OCI-M2 (cell line): ENCODE results near the gene ERC1.

Source experiments
- DNase-seq: peaks from one replicate; lab custom pipeline; 2025; ENCODE audit not compliant: unreplicated experiment; lab: John Stamatoyannopoulos, UW

The ERC1 gene

DNA sequence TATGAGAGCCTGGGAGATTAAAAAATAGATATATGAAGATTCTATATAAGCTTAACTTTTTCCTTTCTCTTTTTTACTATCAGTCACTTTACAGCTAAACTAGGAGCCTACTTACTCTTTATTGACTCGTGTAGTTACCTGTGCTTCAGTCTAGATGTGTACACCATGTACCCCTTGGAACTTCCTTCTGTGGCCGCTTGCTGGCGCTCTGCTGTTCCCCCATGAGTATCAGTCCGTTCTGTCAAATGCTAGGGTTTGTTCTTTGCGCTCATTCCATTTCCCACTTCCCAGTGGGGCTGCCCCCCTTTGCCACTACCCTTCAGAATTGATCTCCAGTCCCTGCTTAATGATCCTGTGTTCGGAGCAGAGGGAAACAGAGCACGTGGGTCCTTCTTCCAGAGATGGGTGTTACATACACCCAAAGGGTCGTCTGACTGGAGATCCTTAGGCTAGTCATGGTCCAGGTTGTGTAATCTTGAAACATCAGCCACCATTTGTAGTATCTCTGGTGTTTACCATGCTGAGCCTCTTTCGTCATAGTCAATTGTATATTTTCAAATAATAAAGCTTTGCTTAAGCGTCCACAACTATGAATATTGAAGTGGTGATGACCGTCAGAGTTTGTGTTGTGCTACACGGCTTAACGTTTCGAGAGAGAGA, 443.4 kb downstream of the ERC1 start:
- DNase-seq: no peak

DNA sequence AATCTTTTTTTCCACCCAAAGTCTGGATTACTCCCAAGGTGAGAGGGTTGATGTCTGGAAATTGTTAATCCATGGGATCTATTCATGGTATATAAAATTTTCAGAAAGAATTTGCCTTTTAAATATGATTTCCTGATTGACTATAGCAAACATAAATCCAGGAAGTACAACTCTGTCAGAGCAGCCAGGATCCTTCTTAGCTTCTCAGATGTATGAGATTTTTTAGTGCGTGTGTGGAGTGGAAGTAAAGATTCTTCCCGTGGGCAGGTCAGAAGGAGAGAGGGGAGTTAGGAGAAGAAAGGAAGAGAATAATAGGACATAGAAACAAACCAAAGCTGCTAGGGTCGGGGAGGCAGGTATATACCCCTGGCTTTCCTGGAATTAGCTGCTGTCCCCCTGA, 444.0 kb downstream of the ERC1 start:
- no peak for DNase-seq

DNA sequence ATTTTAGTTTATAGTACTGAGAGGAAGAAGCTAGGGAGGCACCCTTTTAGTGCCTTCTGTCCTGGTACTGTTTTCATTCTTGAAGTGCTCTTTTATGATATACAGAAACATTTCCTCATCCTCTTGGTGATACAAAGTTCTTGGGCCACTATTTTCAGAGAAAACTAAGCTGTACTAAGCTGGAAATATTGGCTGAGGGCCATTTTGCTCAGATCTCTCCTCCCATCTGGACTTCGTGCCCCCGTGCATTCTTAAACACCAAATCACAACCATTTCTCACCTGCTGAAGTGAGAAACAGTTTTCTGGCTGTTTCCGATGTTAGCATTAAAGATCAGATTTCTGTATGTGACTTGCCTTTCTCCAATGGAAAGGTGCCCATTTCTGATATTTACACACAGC, 444.4 kb downstream of the ERC1 start:
- DNase-seq: no peak

DNA sequence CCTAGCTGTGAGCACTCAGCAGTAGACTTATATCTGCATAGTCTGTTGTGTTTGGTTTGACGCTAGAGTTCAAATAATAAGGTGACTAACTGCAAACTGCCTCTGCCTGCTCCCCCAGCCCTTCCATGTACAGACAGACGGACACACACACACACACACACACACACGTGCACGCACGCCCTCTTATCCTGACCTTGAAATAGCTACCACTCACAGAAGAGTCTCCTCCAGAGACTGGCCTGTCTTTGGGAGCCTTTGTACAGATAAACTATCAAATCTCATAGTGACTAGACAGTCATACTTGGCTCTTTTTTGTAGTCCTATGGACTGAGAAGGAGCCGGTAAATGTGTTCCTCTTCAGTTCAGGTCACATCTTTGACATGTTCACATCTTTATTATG, 445.0 kb downstream of the ERC1 start:
- DNase-seq: no peak

DNA sequence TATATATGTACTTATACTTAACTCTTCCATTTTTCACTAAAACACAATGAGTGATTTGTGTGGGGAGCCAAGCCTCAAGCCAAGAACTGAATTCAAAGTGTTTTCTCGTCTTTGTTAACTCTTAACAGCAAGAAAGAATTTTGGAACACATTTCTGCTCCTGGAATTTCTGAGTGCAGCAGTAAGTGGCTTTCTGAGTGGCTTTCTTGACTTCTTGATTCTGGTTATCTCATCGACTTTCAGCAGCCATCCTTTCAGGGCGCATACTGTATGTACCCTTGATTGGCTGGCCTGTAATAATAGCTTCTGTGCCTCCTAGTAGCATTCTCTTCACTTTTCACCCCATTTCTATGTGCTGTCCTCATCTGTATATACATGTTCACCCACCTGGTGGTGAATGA, 446.0 kb downstream of the ERC1 start:
- DNase-seq: no peak

DNA sequence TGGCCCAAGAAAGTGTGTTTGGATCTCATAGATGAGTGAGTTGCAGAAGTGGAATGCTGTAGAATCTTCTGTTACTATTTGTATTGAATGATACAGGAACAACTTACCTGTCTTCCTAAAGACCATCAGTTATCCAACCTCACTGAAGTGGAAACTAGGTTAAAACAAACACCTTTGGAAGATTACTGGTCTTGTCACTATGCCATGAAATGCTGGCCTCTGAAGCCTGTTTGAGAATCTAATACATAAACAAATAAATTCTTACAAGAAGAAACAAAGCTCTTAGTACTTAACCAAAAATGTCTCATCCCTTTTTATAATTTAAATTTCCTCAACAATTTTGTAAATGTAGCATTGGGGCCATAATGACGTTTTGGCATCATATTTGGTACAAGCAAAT, 448.2 kb downstream of the ERC1 start:
- DNase-seq: no peak

DNA sequence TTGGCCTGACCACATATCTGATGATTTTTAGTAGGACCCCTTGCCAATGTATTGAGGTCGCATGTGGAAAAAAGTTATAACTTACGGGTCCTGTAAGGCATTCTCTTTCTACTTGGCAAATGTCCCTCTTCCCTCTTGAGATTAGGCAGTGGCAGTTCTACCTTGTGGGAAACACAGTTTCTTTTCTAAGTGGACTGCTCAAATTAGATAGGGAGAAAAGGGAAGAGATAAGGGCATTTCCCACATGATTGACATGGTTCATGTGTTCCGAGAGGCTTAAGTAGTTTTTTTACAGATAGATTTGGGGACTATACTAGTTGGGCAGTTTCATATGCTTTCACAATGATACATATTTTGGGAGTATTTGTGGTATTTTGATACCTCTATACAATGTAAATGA, 448.7 kb downstream of the ERC1 start:
- DNase-seq: no peak

DNA sequence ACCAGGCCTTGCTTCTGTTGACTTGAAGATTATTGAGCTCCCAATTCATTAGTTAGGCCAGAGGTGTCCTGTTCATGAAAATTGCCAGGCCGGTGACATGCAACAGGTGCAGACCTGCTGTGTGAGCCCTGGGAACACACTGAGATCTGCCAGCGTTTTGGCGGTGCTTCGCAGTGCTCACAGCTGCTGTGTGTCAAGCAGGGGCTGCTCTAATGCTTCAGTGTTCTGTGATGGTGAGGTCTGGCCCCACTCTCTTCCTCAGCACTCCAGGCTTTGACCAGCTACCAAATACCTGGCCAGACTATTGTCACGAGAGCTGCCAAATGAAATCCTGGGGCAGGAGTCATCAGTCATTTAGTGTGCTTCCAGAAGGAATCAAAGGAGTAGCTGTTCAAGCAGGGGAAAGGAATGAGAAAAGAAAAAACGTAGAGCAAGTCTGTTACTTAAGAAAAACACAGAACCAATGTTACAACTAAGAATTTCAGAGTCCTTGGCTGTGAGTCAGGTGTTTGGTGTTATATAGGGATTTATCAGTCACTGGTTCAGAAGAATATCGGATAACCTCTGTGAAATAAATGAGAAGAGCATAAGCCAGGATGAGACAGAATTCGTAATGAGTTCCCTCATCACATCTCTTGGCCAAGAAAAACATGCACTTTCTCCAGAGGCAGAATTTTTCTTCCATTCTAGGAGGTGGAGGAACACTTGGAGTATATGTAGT, 452.6 kb downstream of the ERC1 start:
- no peak for DNase-seq

DNA sequence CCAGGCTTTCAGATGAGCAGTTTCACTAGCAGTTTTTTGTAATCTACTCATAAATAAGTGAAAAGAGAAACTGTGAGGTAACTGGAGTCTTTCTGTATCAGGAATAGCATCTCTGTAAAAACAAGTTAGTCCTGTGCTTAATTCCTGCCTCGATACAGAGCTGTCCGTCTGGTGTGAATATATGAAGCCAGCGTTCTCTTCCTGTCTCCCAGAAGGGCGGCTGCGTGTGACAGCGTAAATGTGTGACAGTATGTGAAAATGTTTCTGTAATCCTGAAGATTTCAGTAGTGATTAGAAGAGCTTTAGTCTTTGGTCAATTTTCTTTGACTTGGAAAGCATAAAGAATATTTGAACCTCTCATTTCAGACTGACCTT, 453.1 kb downstream of the ERC1 start:
- no peak for DNase-seq

DNA sequence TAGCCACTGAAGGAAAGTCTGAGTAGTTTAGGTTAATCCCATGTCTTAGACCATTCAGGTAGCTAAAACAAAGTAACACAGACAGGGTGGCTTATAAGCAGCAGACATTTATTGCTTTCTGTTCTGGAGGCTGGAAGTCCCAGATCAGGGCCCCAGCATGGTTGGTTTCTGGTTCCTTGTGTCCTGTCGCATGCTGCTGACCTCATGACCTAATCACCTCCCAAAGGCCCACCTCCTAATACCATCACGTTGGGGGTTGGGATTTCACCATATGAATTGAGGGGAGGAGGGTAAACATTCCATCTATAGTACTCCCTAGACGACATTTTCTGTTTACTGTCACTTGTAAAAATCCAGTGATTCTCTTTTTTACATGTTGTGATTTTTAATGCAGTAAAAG, 454.8 kb downstream of the ERC1 start:
- no peak for DNase-seq

DNA sequence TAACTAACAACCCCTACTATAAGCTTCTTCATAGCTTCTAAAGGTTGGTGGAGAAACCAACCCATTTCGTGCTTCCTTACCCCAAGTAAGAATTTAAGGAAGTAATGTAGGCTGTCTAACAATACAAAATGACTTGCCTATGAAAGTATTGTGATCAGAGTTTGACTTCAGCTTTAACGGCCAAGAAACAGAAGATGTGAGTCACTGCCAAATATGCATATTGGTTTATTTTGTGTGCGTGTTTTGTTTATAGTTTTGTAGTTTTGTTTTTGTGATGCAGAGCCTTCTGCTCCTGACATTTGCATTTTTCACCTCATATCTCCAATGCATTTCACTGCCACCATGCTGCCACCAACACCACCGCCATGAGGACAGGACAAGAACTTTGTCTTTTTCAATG, 457.3 kb downstream of the ERC1 start:
- DNase-seq: no peak

DNA sequence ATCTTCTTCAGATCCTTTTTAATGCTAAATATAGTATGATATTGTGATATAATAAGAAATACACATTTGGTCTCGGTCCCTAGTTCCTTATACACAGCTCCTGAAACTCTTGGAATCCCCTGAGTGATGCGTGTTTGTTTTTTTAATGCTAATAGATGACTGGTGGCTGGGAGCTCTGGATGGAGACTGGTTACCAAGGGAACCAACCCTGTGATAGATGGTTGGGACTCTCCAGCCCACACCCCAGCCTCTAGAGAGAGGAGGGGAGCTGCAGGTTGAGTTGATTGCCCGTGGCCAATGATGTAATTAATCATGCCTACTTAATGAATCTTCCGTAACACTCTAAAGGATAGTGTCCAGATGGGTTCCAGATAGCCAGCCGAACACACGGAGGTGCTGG, 462.8 kb downstream of the ERC1 start:
- no peak for DNase-seq

DNA sequence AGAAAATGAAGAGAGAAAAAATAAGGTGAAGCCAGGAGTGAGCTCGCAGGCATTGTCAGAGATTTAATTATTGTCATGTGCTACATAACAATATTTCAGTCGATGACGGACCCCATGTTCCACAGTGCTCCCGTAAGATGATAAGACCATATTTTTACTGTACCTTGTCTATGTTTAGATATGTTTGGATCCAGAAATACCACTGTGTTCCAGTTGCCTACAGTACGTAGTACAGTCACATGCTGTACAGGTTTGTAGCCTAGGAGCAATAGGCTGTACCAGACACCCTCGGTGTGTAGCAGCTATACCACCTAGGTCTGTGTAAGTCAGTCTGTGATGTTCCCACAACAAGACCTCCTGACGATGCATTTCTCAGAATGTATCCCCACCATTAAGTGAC, 465.9 kb downstream of the ERC1 start:
- no peak for DNase-seq

DNA sequence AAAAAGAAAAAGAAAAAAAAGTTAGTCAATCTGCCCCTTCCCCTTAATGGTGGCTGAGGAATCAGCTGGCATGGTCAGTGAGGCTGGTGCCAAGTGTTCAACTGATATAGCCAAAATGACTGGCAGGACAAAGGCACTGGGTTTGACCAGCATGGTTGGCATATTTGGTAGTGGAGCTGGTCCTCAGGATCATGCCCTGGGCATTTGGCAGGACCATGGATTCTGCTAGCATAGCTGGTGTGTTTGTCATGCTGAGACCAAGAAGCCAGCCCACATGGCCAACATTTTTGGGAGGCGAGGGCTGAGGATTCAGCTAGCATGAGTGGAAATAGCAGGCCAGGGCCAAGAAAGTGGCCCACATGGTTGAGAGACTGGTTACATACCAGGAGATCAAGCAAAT, 466.9 kb downstream of the ERC1 start:
- no peak for DNase-seq

DNA sequence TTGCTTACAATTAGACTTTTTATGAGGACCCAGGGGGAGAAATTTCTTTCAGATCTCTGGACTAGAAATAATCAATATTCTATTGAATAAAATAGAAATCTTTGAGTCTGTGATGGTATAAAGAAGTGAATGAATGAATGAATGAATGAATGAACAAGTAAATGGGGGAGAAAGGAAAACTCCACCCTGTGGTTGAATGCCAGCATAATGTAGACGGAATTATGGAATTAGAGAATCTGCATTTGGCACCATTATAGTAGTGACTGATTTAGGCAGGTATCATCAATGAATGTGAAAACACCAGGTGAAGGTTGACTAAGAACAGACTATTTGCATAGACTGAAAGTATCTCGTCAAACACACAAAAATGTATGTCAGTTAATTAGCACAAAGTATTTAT, 468.3 kb downstream of the ERC1 start:
- no peak for DNase-seq

DNA sequence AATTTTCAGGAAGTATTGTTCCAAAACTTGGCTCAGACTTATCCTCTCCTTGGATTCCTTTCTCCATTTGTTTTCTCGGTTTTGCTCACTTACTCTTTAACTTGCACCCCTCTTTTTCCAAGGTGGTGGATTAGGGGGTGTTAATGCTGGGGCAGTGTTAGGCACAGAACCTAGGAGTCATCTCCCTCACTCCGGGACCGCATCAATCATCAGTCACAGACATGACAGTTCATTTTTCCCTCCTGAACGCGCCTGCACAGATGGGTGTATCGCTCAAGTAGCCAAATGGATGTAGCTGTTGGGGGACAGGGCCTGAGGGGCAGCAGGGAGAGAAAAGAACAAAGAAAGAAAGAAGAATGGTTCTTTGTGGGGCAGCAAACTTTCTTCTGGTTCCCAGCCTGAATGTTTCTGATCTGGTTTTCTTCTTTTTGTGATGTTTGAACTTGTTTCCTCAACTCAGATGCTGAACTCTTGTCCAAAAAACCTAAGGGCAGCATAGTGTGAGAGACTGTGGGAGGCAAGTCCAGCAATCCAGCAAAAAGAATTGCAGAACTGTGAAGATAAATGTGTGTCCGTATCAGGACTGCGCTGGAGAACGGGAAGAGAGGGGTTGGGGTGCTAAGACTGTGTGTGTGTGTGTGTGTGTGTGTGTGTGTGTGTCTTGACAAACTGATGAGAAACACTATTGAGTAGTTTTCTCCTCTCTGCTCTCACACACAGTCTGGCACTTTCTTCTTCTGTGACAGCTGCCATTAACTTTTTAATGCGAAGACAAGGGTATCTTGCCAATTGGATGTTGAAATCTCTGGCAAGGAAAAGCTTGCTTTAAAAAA, 472.3 kb downstream of the ERC1 start:
- DNase-seq: no peak

DNA sequence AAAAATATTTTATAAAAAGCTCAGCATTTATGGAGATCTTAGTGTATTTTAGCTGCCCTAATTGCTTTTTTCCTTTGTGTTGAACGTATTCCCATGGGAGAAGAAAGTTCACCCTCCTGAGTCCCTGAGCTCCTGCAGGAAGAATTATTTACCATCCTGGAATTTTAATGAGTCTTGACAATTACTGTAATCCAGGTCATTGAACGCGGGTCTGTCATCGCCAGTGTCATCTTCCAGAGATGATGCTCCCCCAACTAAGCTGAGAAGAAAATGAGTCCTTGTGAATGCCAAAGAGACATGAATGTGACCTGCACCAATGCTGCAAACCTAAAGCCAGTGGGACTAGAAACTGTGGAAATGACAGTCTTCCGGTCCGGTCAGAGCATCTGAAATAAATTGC, 473.9 kb downstream of the ERC1 start:
- DNase-seq: no peak

DNA sequence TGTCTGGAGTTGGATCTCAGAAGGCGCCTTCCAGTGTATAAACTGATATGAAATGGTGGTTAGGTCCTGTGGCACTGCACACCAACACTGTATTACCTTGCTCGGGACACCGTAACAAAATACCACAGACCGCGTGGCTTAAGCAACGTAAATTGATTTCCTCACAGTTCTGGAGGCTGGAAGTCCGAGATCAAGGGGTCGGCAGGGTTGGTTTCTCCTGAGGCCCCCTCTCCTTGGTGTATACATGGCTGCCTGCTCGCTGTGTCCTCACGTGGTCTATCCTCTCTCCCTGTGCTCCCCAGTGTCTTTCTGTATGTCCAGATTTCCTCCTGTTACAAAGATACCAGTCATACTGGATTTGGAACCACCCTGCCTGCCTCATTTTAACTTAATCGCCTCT, 475.0 kb downstream of the ERC1 start:
- no peak for DNase-seq

DNA sequence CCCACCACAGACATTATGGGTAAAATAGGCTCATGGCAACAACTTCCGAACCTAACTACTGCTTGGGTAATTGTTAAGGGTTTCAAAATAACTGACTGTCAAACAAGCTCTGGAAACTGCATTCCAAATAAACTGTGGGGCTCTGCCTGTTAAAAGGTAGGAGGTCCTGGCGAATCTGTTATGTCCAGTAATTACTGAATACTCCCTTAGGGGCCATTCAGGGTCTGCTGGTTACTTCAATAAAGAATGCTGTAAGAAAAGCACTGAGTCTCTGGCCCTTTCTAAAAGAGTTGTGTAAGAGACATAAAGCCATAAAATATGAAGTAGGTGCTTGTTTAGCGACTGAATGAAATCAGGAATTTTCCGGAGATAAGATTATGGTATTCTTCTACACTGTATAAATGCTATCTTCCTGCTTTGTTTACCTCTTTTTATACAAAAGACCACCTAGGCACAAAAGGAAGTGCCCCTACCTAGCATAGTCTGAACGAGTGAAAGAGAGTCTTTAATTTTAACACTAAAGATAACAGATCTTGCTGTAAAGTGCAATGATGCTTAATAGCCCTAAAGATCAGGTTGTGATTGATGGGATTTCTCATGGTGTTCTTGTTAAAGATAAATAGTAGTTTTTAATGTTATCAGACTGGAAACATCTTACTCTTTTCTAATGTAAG, 475.6 kb downstream of the ERC1 start:
- no peak for DNase-seq

DNA sequence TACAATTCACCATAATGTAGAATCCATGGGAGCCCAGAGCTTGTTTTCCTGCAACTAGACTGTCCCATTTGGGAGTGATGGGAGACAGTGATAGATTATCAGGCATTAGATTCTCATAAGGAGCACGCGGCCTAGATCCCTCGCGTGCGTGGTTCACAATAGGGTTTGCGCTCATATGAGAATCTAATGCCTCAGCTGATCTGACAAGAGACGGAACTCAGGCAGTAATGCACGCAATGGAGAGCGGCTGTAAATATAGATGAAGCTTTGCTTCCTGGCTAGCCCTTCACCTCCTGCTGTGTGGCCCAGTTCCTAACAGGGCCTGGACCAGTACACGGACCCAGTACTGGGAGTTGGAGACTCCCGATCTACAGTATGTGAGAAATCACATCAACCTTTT, 476.7 kb downstream of the ERC1 start:
- no peak for DNase-seq

DNA sequence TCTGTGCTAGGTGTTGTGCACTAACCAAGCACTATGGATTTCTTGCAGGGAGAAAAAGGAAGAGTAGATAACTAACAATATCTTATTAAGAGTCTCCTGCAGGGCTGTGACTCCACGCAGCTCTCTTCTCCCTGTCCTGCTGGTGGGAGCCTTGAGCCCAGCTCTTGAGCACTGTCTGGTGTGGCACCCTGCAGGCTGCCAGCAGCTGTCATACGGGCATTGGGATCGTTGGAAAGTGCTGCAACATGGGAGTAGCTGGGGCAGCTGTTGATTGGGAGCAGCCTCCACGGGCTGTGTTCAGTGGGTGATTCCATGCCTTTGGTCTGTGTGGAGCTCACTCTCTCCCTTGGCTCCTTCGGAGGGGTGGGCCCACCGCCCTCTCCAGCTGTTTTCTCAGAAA, 478.0 kb downstream of the ERC1 start:
- no peak for DNase-seq

DNA sequence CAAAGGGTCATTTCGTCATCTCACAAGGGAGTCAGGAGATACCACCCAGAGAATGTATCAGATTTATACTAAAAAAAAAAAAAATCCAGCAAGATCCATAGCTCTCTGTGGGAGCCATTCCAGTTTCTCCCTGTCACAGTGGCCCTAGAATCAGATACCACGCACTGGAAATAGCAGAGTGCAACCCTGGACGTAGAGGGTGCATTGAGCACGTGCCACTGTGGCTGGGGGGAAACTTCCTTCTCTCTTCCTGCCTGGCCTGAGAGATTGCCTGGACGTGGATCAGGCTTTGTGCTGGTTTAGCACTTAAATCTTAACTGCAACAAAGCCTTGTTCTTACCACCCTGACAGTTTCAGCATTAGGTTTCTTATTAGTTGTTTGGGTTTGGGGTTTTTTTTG, 479.0 kb downstream of the ERC1 start:
- DNase-seq: no peak
